ENCODE measurements around the gene TSEN54.
"Not testable (repeated sequence)": the region's sequence is repeated elsewhere in the genome, so short reads cannot be mapped to it uniquely, and the experiment has no call there.

DNA sequence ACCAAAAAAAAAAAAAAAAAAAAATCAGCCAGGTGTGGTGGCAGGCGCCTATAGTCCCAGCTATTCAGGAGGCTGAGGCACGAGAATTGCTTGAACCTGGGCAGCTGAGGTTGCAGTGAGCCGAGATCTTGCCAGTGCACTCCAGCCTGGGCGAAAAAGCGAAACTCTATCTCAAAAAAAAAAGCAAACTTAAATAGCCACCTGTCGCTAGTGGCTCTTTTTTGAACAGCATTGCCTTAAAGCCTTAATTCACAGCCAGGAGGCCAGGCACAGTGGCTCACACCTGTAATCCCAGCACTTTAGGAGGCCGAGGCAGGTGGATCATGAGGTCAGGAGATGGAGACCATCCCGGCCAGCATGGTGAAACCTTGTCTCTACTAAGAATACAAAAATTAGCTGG is 4.1 kb downstream of the TSEN54 start:
- TF ChIP-seq, protein P1, sequence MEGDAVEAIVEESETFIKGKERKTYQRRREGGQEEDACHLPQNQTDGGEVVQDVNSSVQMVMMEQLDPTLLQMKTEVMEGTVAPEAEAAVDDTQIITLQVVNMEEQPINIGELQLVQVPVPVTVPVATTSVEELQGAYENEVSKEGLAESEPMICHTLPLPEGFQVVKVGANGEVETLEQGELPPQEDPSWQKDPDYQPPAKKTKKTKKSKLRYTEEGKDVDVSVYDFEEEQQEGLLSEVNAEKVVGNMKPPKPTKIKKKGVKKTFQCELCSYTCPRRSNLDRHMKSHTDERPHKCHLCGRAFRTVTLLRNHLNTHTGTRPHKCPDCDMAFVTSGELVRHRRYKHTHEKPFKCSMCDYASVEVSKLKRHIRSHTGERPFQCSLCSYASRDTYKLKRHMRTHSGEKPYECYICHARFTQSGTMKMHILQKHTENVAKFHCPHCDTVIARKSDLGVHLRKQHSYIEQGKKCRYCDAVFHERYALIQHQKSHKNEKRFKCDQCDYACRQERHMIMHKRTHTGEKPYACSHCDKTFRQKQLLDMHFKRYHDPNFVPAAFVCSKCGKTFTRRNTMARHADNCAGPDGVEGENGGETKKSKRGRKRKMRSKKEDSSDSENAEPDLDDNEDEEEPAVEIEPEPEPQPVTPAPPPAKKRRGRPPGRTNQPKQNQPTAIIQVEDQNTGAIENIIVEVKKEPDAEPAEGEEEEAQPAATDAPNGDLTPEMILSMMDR (conservative IDR thresholded peaks at IDR 0.05; ENCODE audit: low read length) = not testable (repeated sequence)
- not testable (repeated sequence) for TF ChIP-seq EZH2phosphoT487 (IDR thresholded peaks at IDR 0.05; ENCODE audit: borderline replicate concordance, low read depth, low read length)

Data from OCI-LY7 (cell line).